HL-60/S4 (cell line): ENCODE results near the gene ITPRIP.

Source experiments
- in situ Hi-C: fragments of 300-500 bp; cut with MboI; formaldehyde crosslinking; loops from 2 replicates; pipeline ENCODE4 v1.14.3; 2022; ENCODE audit warnings: low sequenced_read_pairs

Gene ITPRIP

GRCh38 chr10:104337985-104338735 is at the start of gene ITPRIP:
Gene ITPRIP (minus strand): TSS chr10:104338465. CDS start chr10:104316051, 22,414 bp downstream.
- in situ Hi-C loops = no loop called here

- in situ Hi-C loops = no loop called here
Measured at GRCh38 chr10:104387130-104387888, 49.0 kb upstream of the ITPRIP start.

GRCh38 chr10:104380336-104380735 is 42.1 kb upstream of the ITPRIP start:
- in situ Hi-C loops = no loop called here

GRCh38 chr10:104376784-104377300 is 38.6 kb upstream of the ITPRIP start:
- in situ Hi-C loops = no loop called here

- in situ Hi-C loops = no loop called here
Measured at GRCh38 chr10:104374591-104374990, 36.3 kb upstream of the ITPRIP start.

- in situ Hi-C loops = no loop called here
Measured at GRCh38 chr10:104371753-104372152, 33.5 kb upstream of the ITPRIP start.

- in situ Hi-C loops = no loop called here
Measured at GRCh38 chr10:104368381-104368780, 30.1 kb upstream of the ITPRIP start.

GRCh38 chr10:104367904-104368303 is 29.6 kb upstream of the ITPRIP start:
- in situ Hi-C loops = no loop called here

- in situ Hi-C loops = no loop called here
Measured at GRCh38 chr10:104359811-104360210, 21.5 kb upstream of the ITPRIP start.

GRCh38 chr10:104353325-104354048 is 15.2 kb upstream of the ITPRIP start, which contains the start of gene CFAP58:
Gene CFAP58 (plus strand): TSS chr10:104353833. CDS start chr10:104353898, 65 bp downstream.
- in situ Hi-C loops = loop anchor here (5.0 kb wide), 1 partner anchor 61 kb away; no protein-coding TSS in a partner anchor

- in situ Hi-C loops = loop anchor here (5.0 kb wide), 1 partner anchor 60 kb away; no protein-coding TSS in a partner anchor
Measured at GRCh38 chr10:104351919-104352318, 13.7 kb upstream of the ITPRIP start.

GRCh38 chr10:104351061-104351702 is 12.9 kb upstream of the ITPRIP start:
- in situ Hi-C loops = loop anchor here (5.0 kb wide), 1 partner anchor 59 kb away; no protein-coding TSS in a partner anchor

- in situ Hi-C loops = loop anchor here (5.0 kb wide), 1 partner anchor 58 kb away; no protein-coding TSS in a partner anchor
Measured at GRCh38 chr10:104350127-104350635, 11.9 kb upstream of the ITPRIP start.

- in situ Hi-C loops = loop anchor here (5.0 kb wide), 1 partner anchor 57 kb away; no protein-coding TSS in a partner anchor
Measured at GRCh38 chr10:104349623-104350126, 11.4 kb upstream of the ITPRIP start.

- in situ Hi-C loops = no loop called here
Measured at GRCh38 chr10:104348601-104349000, 10.3 kb upstream of the ITPRIP start.

- in situ Hi-C loops = no loop called here
Measured at GRCh38 chr10:104347295-104348045, 9.2 kb upstream of the ITPRIP start.

GRCh38 chr10:104345941-104346340 is 7.7 kb upstream of the ITPRIP start:
- in situ Hi-C loops = no loop called here

- in situ Hi-C loops = no loop called here
Measured at GRCh38 chr10:104345515-104345914, 7.2 kb upstream of the ITPRIP start.

GRCh38 chr10:104344219-104344618 is 6.0 kb upstream of the ITPRIP start:
- in situ Hi-C loops = no loop called here
